B cell (primary cell): ENCODE results near the gene PCDHB2.

Experiments used
- CTCF ChIP-seq: fragments of 200-600 bp; IDR thresholded peaks from one replicate; pipeline ENCODE4 v1.8.0; 2022; ENCODE audit warnings: antibody characterized with exemption, mild to moderate bottlenecking
- EZH2 ChIP-seq: IDR thresholded peaks from 2 replicates; pipeline ENCODE4 v1.6.1; 2012; ENCODE audit warnings: borderline replicate concordance, low read depth, mild to moderate bottlenecking, moderate library complexity, low read length; ENCODE audit not compliant: insufficient read depth, poor library complexity, severe bottlenecking

- TF ChIP-seq CTCF: no peak
- no peak for TF ChIP-seq EZH2
These were observed 6.6 kb downstream of the PCDHB2 start for GRCh38 chr5:141101059-141101458.
